Bronchial epithelial cell (primary cell): ENCODE results near the gene MYO9A. TPM values are rescaled to one million over a fixed set of nuclear protein-coding genes. Genes with fewer than 3 reads are reported as not detected.
"Not testable (repeated sequence)": the region's sequence is repeated elsewhere in the genome, so short reads cannot be mapped to it uniquely, and the experiment has no call there.

ENCODE experiments used
- DNase-seq: peaks from one replicate; pipeline ENCODE4 v3.0.0-alpha.2; 2010; ENCODE audit warnings: low read depth
- FAIRE-seq: peaks from 2 replicates; lab custom pipeline; 2011; peaks lifted over from hg19 to GRCh38; lab: Jason Lieb, UNC
- H3K27me3 ChIP-seq: 2 replicates; pipeline ENCODE4 v1.5.1; 2011; ENCODE audit warnings: low read length; ENCODE audit not compliant: control insufficient read depth, insufficient read depth
- H3K36me3 ChIP-seq: 2 replicates; pipeline ENCODE4 v1.5.1; 2011; ENCODE audit warnings: low read length; ENCODE audit not compliant: control insufficient read depth, insufficient read depth
- H3K4me3 ChIP-seq: 2 replicates; pipeline ENCODE4 v1.5.1; 2011; ENCODE audit warnings: mild to moderate bottlenecking, low read depth, low read length, control low read depth
- total RNA-seq: library from RNA; depleted of rRNA; stranded (reverse); fragments of >200 nt; gene quantifications from 2 replicates; pipeline ENCODE4 v1.2.1, GENCODE V29; 2014
- TF ChIP-seq, protein P1 (sequence below): IDR thresholded peaks from 2 replicates; pipeline ENCODE4 v1.5.1; 2011; ENCODE audit warnings: mild to moderate bottlenecking, moderate library complexity, low read length, control low read depth, inconsistent platforms; ENCODE audit not compliant: insufficient read depth, severe bottlenecking

Gene MYO9A
- total RNA-seq, 1 donor from 2014 or later: 29.7 TPM

DNA sequence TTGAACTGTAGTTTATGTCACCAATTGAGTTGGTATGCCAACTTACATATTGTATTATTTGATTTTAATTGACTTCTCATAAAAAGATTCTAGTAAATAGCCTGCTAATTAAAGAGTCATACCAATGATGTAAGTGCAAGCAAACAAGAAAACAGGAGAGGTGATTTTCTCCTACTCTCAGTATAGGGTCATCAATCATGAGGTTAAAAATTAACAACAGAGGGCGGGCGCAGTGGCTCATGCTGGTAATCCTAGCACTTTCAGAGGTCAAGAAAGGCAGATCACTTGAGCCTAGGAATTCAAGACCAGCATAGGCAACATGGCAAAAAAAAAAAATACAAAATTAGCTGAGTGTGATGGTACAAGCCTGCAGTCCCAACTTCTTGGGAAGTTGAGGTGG, 108.7 kb downstream of the MYO9A start:
- no peak for DNase-seq
- FAIRE-seq: no peak
- Histone ChIP-seq H3K36me3 (peaks cover 3% of the 10 kb centered on the region), H3K27me3 (no peaks in the 10 kb centered on the region), H3K4me3 (no peak overlapping the region)
- TF ChIP-seq, protein P1, sequence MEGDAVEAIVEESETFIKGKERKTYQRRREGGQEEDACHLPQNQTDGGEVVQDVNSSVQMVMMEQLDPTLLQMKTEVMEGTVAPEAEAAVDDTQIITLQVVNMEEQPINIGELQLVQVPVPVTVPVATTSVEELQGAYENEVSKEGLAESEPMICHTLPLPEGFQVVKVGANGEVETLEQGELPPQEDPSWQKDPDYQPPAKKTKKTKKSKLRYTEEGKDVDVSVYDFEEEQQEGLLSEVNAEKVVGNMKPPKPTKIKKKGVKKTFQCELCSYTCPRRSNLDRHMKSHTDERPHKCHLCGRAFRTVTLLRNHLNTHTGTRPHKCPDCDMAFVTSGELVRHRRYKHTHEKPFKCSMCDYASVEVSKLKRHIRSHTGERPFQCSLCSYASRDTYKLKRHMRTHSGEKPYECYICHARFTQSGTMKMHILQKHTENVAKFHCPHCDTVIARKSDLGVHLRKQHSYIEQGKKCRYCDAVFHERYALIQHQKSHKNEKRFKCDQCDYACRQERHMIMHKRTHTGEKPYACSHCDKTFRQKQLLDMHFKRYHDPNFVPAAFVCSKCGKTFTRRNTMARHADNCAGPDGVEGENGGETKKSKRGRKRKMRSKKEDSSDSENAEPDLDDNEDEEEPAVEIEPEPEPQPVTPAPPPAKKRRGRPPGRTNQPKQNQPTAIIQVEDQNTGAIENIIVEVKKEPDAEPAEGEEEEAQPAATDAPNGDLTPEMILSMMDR: no peak

DNA sequence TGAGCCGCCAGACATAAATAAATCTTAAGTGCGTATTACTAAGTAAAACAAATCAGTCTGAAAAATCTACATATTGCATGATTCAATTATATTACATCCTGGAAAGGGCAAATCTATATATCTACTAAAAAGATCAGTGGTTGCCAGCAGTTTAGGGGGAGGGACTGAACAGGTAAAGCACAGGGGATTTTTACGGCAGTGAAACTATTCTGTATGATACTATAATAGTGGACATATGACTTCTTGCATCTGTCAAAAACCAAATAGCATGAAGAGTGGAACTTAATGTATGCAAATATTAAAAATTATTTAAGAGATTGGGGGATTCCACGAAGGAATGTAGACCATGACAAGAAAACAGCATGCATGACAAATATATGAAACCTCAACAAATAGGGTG, 111.6 kb downstream of the MYO9A start:
- TF ChIP-seq, protein P1: no peak
- DNase-seq (no peak), FAIRE-seq (no peak)
- peaks cover 3% of the 10 kb centered on the region for H3K36me3 ChIP-seq
- H3K4me3 ChIP-seq: no peak overlapping the region
- H3K27me3 ChIP-seq: no peaks in the 10 kb centered on the region

DNA sequence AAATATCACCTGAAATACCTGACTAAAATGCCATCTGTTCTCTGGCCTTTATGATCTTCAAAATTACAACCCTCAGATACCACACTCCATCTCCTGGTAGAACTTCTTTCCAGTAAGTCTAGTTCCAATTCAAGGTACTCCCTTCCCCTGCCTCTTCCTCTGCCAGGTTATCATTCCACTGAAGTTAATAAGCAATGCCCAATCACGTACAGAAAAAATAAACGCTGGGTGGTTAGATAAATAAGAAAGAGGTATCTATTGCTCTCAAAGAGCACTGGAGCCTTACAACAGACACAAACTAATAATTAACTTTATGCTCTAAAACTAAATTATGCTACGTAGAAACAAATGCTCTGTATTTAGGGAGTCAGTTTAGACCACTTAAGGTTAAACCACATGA, 112.5 kb downstream of the MYO9A start:
- DNase-seq (no peak), FAIRE-seq (no peak)
- Histone ChIP-seq H3K36me3 (peaks cover 3% of the 10 kb centered on the region), H3K4me3 (no peak overlapping the region), H3K27me3 (no peaks in the 10 kb centered on the region)
- TF ChIP-seq, protein P1: no peak

DNA sequence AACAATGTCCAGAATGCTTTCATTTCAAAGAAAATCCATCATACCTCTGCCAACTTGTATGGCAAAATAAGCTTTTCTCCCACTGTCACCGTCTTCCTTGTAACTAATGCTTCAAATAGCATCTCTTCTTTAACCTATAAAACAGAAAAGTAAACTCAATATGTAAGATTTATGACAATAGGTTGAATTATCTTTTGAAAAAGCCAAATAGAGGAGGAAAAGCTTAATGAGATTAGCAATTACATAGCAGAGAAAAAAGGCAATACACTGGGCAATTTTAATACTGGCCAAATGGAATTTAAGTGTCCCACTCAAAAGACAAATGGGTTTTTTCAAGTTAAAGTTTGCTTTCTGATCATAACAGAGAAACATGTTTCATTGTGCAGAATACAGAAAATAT, 118.1 kb downstream of the MYO9A start:
- no peaks in the 10 kb centered on the region for H3K36me3 ChIP-seq
- TF ChIP-seq, protein P1: no peak
- FAIRE-seq: no peak
- H3K27me3 ChIP-seq: no peaks in the 10 kb centered on the region
- no peak for DNase-seq
- no peak overlapping the region for H3K4me3 ChIP-seq

DNA sequence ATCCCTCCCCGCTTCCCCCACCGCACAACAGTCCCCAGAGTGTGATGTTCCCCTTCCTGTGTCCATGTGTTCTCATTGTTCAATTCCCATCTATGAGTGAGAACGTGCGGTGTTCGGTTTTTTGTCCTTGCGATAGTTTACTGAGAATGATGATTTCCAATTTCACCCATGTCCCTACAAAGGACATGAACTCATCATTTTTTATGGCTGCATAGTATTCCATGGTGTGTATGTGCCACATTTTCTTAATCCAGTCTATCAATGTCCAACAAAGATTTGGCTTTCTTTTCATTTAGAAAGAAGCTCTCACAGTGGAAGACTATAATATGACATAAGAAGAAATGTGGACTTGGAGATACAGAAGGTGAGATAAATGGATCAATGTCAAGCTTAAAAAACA, 119.2 kb downstream of the MYO9A start:
- not testable (repeated sequence) for FAIRE-seq

DNA sequence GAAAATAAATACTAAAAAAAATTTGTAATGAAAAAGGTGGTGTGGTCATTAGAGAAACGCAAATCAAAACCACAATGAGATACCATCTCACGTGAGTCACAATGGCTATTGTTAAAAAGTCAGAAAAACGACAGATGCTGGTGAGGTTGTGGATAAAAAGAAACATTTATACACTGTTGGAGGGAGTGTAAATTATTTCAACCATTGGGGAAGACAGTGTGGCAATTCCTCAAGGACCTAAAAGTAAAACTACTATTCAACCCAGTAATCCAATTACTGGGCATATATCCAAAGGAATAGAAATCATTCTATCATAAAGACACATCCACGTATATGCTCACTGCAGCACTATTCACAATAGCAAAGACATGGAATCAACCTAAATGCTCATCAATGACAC, 120.3 kb downstream of the MYO9A start:
- Histone ChIP-seq H3K36me3 (no peaks in the 10 kb centered on the region), H3K27me3 (no peaks in the 10 kb centered on the region), H3K4me3 (no peak overlapping the region)
- DNase-seq (no peak), FAIRE-seq (no peak)
- TF ChIP-seq, protein P1: no peak

More for the DNA sequence above, 119.2 kb downstream of the MYO9A start:
- H3K4me3 ChIP-seq, H3K27me3 ChIP-seq, H3K36me3 ChIP-seq, DNase-seq: not testable (repeated sequence)

DNA sequence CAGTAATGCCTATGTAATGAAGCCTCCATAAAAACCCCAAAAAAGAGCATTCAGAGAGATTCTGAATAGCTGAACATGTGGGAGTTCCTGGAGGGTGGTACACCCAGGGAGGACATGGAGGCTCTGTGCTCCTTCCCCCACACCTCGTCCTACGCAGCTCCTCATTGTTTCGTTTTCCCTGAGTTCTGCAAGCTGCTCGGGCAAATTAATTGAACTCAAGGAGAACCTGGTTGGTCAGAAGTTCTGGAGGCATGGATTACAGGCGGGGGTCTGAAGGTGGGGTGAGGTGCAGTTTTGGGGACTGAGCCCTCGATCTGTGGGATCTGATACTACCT, 142.2 kb downstream of the MYO9A start:
- TF ChIP-seq, protein P1: no peak
- H3K36me3 ChIP-seq: no peaks in the 10 kb centered on the region
- DNase-seq: no peak
- peak; percentile 7 for FAIRE-seq
- H3K27me3 ChIP-seq: no peaks in the 10 kb centered on the region
- H3K4me3 ChIP-seq: no peak overlapping the region
